MCF 10A (cell line): ENCODE results near the gene THPO. TPM values are rescaled to one million over a fixed set of nuclear protein-coding genes. Genes with fewer than 3 reads are reported as not detected.

Experiments
- BruUV-seq: library from RNA; stranded (reverse); fragments of 400-500 nt; replicated peaks from 2 replicates; lab custom pipeline; 2021; lab: Mats Ljungman, UMichigan
- CTCF ChIA-PET: fragments of 300-600 bp; sonication (Branson Sonifier 250); formaldehyde crosslinking; extraction: SDS; loops from one replicate; lab custom pipeline; 2021; ENCODE audit warnings: antibody characterized with exemption, inconsistent platforms; lab: Yijun Ruan, JAX
- POLR2A ChIA-PET: fragments of 300-600, 350-650 bp; sonication (Branson Sonifier 250); formaldehyde crosslinking; extraction: SDS; loops from one replicate; lab custom pipeline; 2020; ENCODE audit warnings: antibody characterized with exemption, inconsistent platforms; lab: Yijun Ruan, JAX
- DNase-seq: peaks from one replicate; pipeline ENCODE4 v3.0.0-alpha.2; 2018; ENCODE audit not compliant: unreplicated experiment
- H3K27ac Mint-ChIP-seq: one replicate; pipeline ENCODE4 v1.8.0; 2022; ENCODE audit warnings: mild to moderate bottlenecking, low read depth, mixed read lengths; ENCODE audit not compliant: unreplicated experiment
- H3K27me3 Mint-ChIP-seq: one replicate; pipeline ENCODE4 v1.8.0; 2022; ENCODE audit warnings: mixed read lengths; ENCODE audit not compliant: insufficient read depth, unreplicated experiment
- H3K36me3 Mint-ChIP-seq: one replicate; pipeline ENCODE4 v1.8.0; 2022; ENCODE audit warnings: mild to moderate bottlenecking, moderate library complexity, mixed read lengths; ENCODE audit not compliant: insufficient read depth, unreplicated experiment
- H3K4me1 Mint-ChIP-seq: one replicate; pipeline ENCODE4 v1.8.0; 2022; ENCODE audit warnings: mixed read lengths; ENCODE audit not compliant: insufficient read depth, unreplicated experiment
- H3K4me3 Mint-ChIP-seq: one replicate; pipeline ENCODE4 v1.8.0; 2022; ENCODE audit warnings: mild to moderate bottlenecking, moderate library complexity, mixed read lengths; ENCODE audit not compliant: unreplicated experiment
- H3K9me3 Mint-ChIP-seq: one replicate; pipeline ENCODE4 v1.8.0; 2022; ENCODE audit warnings: mixed read lengths; ENCODE audit not compliant: unreplicated experiment
- CTCF ChIP-seq: fragments of 200-600 bp; IDR thresholded peaks from one replicate; pipeline ENCODE4 v1.8.0; 2022; ENCODE audit warnings: antibody characterized with exemption, mild to moderate bottlenecking; ENCODE audit not compliant: unreplicated experiment
- intact Hi-C: fragments of 100-400 bp; cut with micrococcal nuclease; formaldehyde crosslinking; loops from 2 replicates; pipeline ENCODE4 v1.14.1; 2022
- total RNA-seq: library from RNA; stranded (reverse); gene quantifications from 2 replicates; pipeline ENCODE4 v1.2.3, GENCODE V29; 2022

THPO gene
- total RNA-seq, 1 experiment from 2014 or later, result not detected

- intact Hi-C loops, result no loop called here
- Mint-ChIP-seq H3K27ac (no peak overlapping the region), H3K4me3 (no peak overlapping the region), H3K4me1 (no peaks in the 10 kb centered on the region), H3K36me3 (no peaks in the 10 kb centered on the region), H3K9me3 (no peaks in the 10 kb centered on the region), H3K27me3 (no peaks in the 10 kb centered on the region)
- no peak for TF ChIP-seq CTCF
- ChIA-PET POLR2A (no interaction called here), CTCF (interaction anchor here (1.1 to 1.2 kb wide), 2 partner anchors 25 to 38 kb away, joined by 3 to 4 read pairs; no protein-coding TSS in a partner anchor)
- no TSS peak for BruUV-seq
- DNase-seq, result no peak
Observed at GRCh38 chr3:184409331-184409926, 31.4 kb upstream of the THPO start.

- no peak overlapping the region for H3K4me3 Mint-ChIP-seq
- no peaks in the 10 kb centered on the region for H3K9me3 Mint-ChIP-seq
- ChIA-PET CTCF (interaction anchor here (0.6 to 1.7 kb wide), 5 partner anchors 8 to 469 kb away, joined by 3 to 6 read pairs (median 4); no protein-coding TSS in a partner anchor), POLR2A (no interaction called here)
- no TSS peak for BruUV-seq
- no peaks in the 10 kb centered on the region for H3K36me3 Mint-ChIP-seq
- no peak for DNase-seq
- intact Hi-C loops, result no loop called here
- H3K4me1 Mint-ChIP-seq, result no peaks in the 10 kb centered on the region
- no peak overlapping the region for H3K27ac Mint-ChIP-seq
- peaks cover 35% of the 10 kb centered on the region for H3K27me3 Mint-ChIP-seq
- TF ChIP-seq CTCF, result no peak
Observed at GRCh38 chr3:184405075-184406030, 27.3 kb upstream of the THPO start.

- DNase-seq, result peak; percentile 23
- no peaks in the 10 kb centered on the region for H3K36me3 Mint-ChIP-seq
- no peaks in the 10 kb centered on the region for H3K9me3 Mint-ChIP-seq
- H3K4me3 Mint-ChIP-seq, result no peak overlapping the region
- peaks cover 36% of the 10 kb centered on the region for H3K27me3 Mint-ChIP-seq
- ChIA-PET POLR2A (interaction anchor here (0.7 kb wide), 2 partner anchors 29 to 122 kb away, joined by 3 to 6 read pairs; no protein-coding TSS in a partner anchor), CTCF (interaction anchor here (0.6 to 0.7 kb wide), 4 partner anchors 18 to 690 kb away, joined by 3 to 5 read pairs (median 3); no protein-coding TSS in a partner anchor)
- no peak overlapping the region for H3K27ac Mint-ChIP-seq
- BruUV-seq, result no TSS peak
- intact Hi-C loops, result no loop called here
- H3K4me1 Mint-ChIP-seq, result no peaks in the 10 kb centered on the region
- TF ChIP-seq CTCF, result no peak
Observed at GRCh38 chr3:184399410-184399809, 21.4 kb upstream of the THPO start.

GRCh38 chr3:184395320-184395660 lies 17.3 kb upstream of the THPO start:
- POLR2A ChIA-PET, result no interaction called here
- no TSS peak for BruUV-seq
- peaks cover under 1% of the 10 kb centered on the region for H3K27me3 Mint-ChIP-seq
- no peak overlapping the region for H3K27ac Mint-ChIP-seq
- CTCF ChIA-PET, result interaction anchor here (0.6 kb wide), 1 partner anchor 409 kb away, joined by 3 read pairs; no protein-coding TSS in a partner anchor
- intact Hi-C loops, result no loop called here
- H3K4me1 Mint-ChIP-seq, result no peaks in the 10 kb centered on the region
- no peak for DNase-seq
- no peak overlapping the region for H3K4me3 Mint-ChIP-seq
- TF ChIP-seq CTCF, result no peak
- no peaks in the 10 kb centered on the region for H3K9me3 Mint-ChIP-seq
- H3K36me3 Mint-ChIP-seq, result no peaks in the 10 kb centered on the region
